ENCODE data around the gene OR51A2. TPM values are rescaled to one million over a fixed set of nuclear protein-coding genes. Genes with fewer than 3 reads are reported as not detected.

OR51A2 gene
- total RNA-seq, 1 donor: not detected

- no peak for DNase-seq (ENCODE audit: low read depth)
- no peak overlapping the region for H3K4me3 ChIP-seq (ENCODE audit: low read depth, low read length)
- TF ChIP-seq, protein P1, sequence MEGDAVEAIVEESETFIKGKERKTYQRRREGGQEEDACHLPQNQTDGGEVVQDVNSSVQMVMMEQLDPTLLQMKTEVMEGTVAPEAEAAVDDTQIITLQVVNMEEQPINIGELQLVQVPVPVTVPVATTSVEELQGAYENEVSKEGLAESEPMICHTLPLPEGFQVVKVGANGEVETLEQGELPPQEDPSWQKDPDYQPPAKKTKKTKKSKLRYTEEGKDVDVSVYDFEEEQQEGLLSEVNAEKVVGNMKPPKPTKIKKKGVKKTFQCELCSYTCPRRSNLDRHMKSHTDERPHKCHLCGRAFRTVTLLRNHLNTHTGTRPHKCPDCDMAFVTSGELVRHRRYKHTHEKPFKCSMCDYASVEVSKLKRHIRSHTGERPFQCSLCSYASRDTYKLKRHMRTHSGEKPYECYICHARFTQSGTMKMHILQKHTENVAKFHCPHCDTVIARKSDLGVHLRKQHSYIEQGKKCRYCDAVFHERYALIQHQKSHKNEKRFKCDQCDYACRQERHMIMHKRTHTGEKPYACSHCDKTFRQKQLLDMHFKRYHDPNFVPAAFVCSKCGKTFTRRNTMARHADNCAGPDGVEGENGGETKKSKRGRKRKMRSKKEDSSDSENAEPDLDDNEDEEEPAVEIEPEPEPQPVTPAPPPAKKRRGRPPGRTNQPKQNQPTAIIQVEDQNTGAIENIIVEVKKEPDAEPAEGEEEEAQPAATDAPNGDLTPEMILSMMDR (IDR thresholded peaks at IDR 0.05; ENCODE audit: insufficient read depth, low read depth, low read length): no peak
These were observed 19.9 kb upstream of the OR51A2 start for GRCh38 chr11:4975436-4975835.

GRCh38 chr11:4962816-4963215 lies 7.3 kb upstream of the OR51A2 start:
- DNase-seq (ENCODE audit: low read depth): no peak
- no peak overlapping the region for H3K4me3 ChIP-seq (ENCODE audit: low read depth, low read length)
- TF ChIP-seq, protein P1 (IDR thresholded peaks at IDR 0.05; ENCODE audit: insufficient read depth, low read depth, low read length): no peak

DNA sequence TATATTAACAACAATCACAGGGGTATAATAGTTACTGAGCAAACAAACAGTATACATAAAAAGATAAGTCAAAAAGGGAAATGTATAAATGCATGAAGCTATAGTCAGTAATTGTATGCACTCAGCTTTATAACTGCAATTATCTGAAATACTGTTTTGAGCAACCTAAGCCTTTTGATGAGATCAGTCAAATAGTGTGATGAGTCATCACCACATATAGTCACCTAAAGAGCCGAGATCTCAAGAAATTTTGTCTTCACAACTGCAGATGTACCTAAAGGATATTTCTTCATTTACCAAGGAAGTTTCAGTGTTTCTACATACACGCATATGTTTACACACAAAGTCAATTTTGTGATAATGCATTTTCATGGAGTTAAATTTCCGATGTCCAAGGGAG lies 5.4 kb upstream of the OR51A2 start:
- no peak for DNase-seq (ENCODE audit: low read depth)
- no peak overlapping the region for H3K4me3 ChIP-seq (ENCODE audit: low read depth, low read length)
- TF ChIP-seq, protein P1 (IDR thresholded peaks at IDR 0.05; ENCODE audit: insufficient read depth, low read depth, low read length): no peak

DNA sequence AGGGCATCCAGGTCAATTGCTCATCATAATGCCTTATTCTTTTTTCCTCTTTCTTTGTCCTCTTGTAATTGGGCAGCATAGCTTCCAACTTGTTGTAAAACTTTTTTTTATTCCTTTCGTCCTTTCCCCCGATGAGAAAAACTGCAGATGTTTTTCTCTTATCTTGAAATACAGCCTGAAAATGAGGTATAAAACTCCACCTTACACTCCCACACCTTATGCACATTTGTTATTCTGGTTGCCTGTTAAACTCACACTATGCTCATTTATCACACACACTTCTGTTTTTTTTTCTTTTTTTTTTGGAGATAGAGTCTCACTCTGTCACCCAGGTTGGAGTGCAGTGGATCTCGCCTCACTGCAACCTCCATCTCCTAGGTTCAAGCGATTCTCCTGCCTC lies 1.9 kb upstream of the OR51A2 start:
- no peak for DNase-seq (ENCODE audit: low read depth)
- TF ChIP-seq, protein P1 (IDR thresholded peaks at IDR 0.05; ENCODE audit: insufficient read depth, low read depth, low read length): no peak
- H3K4me3 ChIP-seq (ENCODE audit: low read depth, low read length): no peak overlapping the region

- TF ChIP-seq, protein P1 (IDR thresholded peaks at IDR 0.05; ENCODE audit: insufficient read depth, low read depth, low read length): no peak
- DNase-seq (ENCODE audit: low read depth): no peak
- no peak within 1 kb of the TSS for H3K4me3 ChIP-seq (ENCODE audit: low read depth, low read length)
These were observed 8.0 kb downstream of the OR51A2 start, which contains the start of gene OR51A4 for GRCh38 chr11:4947505-4947904. TSS of gene OR51A4 (minus strand) at chr11:4947605. CDS start at chr11:4947100, 505 bp downstream.

- no peak overlapping the region for H3K4me3 ChIP-seq (ENCODE audit: low read depth, low read length)
- no peak for DNase-seq (ENCODE audit: low read depth)
- TF ChIP-seq, protein P1 (IDR thresholded peaks at IDR 0.05; ENCODE audit: insufficient read depth, low read depth, low read length): no peak
These were observed 18.8 kb downstream of the OR51A2 start for GRCh38 chr11:4936745-4937144.

GRCh38 chr11:4932751-4933150 lies 22.8 kb downstream of the OR51A2 start:
- TF ChIP-seq, protein P1 (IDR thresholded peaks at IDR 0.05; ENCODE audit: insufficient read depth, low read depth, low read length): no peak
- DNase-seq (ENCODE audit: low read depth): no peak
- no peak overlapping the region for H3K4me3 ChIP-seq (ENCODE audit: low read depth, low read length)

Data from fibroblast of villous mesenchyme (primary cell).